Thyroid gland (tissue), 4 donors: ENCODE data around the gene KCTD17.

Experiments used
- POLR2A ChIP-seq, 2 donors: fragments of 450-650 bp; IDR thresholded peaks; one replicate each; pipeline ENCODE4 v1.6.1; 2017; ENCODE audit warnings: antibody characterized with exemption in 2 of 2, mild to moderate bottlenecking in 2 of 2, moderate library complexity in 1 of 2
- TF ChIP-seq, protein P1 (sequence below), 6 experiments: fragments of 200-600 bp in 3 of 6; fragments of 450-650 bp in 3 of 6; sonication (generic) in 3 of 6; IDR thresholded peaks; one replicate each; pipeline ENCODE4 v1.5.1; 2016 to 2019; ENCODE audit warnings: antibody characterized with exemption in 6 of 6, mild to moderate bottlenecking in 2 of 6, inconsistent platforms in 1 of 6, moderate library complexity in 1 of 6

DNA sequence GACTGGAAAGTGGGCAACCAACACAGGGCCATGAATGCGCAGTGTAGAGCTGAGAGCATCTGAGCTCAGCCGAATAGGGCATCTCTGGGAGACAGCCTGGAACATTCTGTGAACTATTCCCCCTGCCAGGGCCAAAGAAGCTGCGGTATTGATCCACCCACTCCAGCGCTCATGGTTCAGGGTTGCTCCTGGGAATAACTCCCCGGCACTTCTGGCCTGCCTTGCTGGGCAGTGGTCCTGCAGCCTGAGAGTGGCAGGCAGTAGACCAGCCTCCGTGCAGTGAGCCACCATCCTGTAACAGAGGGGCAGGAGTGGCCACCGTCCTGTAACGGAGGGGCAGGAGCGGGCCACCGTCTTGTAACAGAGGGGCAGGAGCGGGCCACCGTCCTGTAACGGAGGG is 45.8 kb downstream of the KCTD17 start:
- TF ChIP-seq, protein P1, sequence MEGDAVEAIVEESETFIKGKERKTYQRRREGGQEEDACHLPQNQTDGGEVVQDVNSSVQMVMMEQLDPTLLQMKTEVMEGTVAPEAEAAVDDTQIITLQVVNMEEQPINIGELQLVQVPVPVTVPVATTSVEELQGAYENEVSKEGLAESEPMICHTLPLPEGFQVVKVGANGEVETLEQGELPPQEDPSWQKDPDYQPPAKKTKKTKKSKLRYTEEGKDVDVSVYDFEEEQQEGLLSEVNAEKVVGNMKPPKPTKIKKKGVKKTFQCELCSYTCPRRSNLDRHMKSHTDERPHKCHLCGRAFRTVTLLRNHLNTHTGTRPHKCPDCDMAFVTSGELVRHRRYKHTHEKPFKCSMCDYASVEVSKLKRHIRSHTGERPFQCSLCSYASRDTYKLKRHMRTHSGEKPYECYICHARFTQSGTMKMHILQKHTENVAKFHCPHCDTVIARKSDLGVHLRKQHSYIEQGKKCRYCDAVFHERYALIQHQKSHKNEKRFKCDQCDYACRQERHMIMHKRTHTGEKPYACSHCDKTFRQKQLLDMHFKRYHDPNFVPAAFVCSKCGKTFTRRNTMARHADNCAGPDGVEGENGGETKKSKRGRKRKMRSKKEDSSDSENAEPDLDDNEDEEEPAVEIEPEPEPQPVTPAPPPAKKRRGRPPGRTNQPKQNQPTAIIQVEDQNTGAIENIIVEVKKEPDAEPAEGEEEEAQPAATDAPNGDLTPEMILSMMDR (IDR thresholded peaks at IDR 0.05), result no peak
- no peak for TF ChIP-seq POLR2A (IDR thresholded peaks at IDR 0.05)
